Stimulated activated naive CD8-positive, alpha-beta T cell treated with anti-CD3 and anti-CD28 coated beads, Interleukin-15, Interleukin-2, amounts not matched to agents 100 ng/mL and 50 ng/mL, for 24 hours (primary cell): Measurements from ENCODE around the gene CAMK1.

Experiments used
- H3K27ac Mint-ChIP-seq: one replicate; pipeline ENCODE4 v1.8.0; 2021; ENCODE audit warnings: mild to moderate bottlenecking, mixed read lengths
- H3K27me3 Mint-ChIP-seq: one replicate; pipeline ENCODE4 v1.8.0; 2021; ENCODE audit warnings: mixed read lengths
- H3K36me3 Mint-ChIP-seq: one replicate; pipeline ENCODE4 v1.8.0; 2021; ENCODE audit warnings: low read depth, mixed read lengths
- H3K4me1 Mint-ChIP-seq: one replicate; pipeline ENCODE4 v1.8.0; 2021; ENCODE audit warnings: low read depth, mixed read lengths
- H3K4me3 Mint-ChIP-seq: one replicate; pipeline ENCODE4 v1.8.0; 2021; ENCODE audit warnings: mild to moderate bottlenecking, mixed read lengths
- H3K9me3 Mint-ChIP-seq: one replicate; pipeline ENCODE4 v1.8.0; 2021; ENCODE audit warnings: mixed read lengths

The CAMK1 gene

DNA sequence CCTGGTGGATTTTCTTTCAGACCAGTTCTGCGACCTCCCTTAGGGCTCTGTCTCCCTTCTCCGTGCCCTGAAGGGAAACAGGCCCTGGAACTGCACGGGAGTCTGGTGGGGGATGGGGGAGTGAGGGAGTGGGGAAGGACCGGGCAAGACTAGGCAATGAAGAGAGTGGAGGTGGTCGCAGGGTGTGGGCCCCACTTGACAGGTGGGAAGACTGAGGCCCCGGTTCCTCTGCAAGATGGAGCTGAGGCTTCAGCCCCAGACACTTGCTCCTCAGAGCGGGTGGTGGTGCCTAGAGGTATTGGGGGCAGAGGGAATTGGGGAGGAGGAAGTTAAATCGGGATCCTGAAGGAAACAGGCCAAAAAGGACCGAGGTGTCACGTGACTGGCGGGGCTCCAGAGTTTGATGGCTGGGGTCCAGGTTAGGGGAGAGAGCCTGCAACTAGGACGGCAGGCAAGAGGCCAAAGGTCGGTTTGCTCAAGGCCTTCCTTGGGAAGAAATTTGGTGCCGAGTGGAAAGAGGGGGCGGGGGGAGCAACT, 597 bp upstream of the CAMK1 start:
- Mint-ChIP-seq H3K4me1 (peaks cover 28% of the 10 kb centered on the region), H3K27me3 (no peaks in the 10 kb centered on the region), H3K4me3 (peak overlapping the region; percentile 81), H3K9me3 (no peaks in the 10 kb centered on the region), H3K27ac (peak overlapping the region; percentile 77), H3K36me3 (peaks cover 9% of the 10 kb centered on the region)

DNA sequence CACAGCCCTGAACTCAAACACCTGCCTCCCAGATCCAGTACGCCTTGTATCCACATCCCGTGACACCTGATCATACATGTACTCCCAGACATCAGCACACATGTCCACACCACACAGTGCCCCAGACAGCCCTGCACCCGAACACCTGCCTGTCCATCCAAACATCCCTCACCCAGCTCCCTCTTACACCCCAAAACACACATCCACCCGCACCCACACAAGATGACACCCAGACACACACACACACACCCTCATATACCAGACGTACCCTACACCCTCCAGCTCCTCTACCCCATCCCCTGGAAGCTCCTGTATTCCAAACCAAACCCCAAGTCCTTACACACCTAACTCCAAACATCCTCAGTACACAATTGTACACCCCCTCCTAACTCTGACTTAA, 735 bp downstream of the CAMK1 start:
- peak overlapping the region; percentile 65 for H3K27ac Mint-ChIP-seq
- H3K9me3 Mint-ChIP-seq, result no peaks in the 10 kb centered on the region
- peaks cover 28% of the 10 kb centered on the region for H3K4me1 Mint-ChIP-seq
- no peaks in the 10 kb centered on the region for H3K27me3 Mint-ChIP-seq
- H3K4me3 Mint-ChIP-seq, result peak overlapping the region; percentile 81
- H3K36me3 Mint-ChIP-seq, result peaks cover 16% of the 10 kb centered on the region

DNA sequence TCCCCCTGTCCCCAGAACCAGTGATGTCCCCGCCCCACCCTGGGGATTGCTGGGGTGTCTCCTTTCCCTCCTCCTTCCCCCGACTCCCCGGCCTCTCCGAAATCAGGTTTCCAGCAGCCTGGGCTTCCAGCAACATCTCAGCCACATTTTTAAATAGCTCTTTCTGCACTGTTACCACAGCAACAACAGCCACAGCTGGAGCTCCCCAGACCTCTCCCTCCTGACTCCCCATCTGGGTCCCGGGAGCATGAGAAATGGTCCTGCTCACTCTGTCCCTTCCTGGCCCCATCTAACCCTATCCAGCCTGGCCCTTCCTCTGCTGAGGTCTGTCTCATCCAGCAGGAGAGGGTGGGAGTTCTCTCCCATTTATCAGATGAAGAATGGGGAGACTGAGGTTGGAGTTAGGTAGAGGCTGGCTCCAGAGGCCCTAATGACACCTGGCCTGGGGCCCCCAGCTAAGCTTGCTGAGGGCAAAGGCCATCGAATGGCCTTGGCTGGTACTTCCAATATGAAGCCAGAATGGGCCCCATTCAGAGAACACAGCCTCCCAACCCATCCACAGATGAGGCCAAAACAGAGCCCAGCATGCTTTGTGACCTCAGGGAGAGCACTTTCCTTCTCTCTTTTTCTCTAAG, 1.5 kb downstream of the CAMK1 start:
- no peaks in the 10 kb centered on the region for H3K9me3 Mint-ChIP-seq
- no peak overlapping the region for H3K27ac Mint-ChIP-seq
- H3K36me3 Mint-ChIP-seq, result peaks cover 18% of the 10 kb centered on the region
- H3K4me1 Mint-ChIP-seq, result peaks cover 28% of the 10 kb centered on the region
- H3K4me3 Mint-ChIP-seq, result peak overlapping the region; percentile 81
- no peaks in the 10 kb centered on the region for H3K27me3 Mint-ChIP-seq

DNA sequence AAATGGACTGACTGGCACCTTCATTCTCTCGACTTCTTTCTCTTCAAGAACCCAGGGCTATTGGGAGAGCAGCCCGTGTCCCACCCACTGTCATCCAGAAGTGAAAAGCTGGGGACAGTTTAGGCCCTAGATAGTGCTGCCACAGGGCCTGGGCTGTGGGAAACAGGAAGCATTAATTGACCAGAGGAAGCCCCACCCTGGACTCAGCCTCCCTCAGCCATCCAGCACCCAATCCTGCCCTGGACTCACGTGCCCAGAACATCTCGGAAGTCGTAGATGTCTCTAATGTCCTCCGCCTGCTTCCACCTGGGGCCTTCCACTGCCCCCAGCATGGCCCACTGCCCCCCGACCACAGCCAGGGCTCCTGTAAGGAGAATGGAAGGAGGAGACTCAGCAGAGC, 2.3 kb downstream of the CAMK1 start:
- H3K4me1 Mint-ChIP-seq, result peaks cover 28% of the 10 kb centered on the region
- H3K9me3 Mint-ChIP-seq, result no peaks in the 10 kb centered on the region
- H3K36me3 Mint-ChIP-seq, result peaks cover 18% of the 10 kb centered on the region
- H3K4me3 Mint-ChIP-seq, result no peak overlapping the region
- H3K27me3 Mint-ChIP-seq, result no peaks in the 10 kb centered on the region
- no peak overlapping the region for H3K27ac Mint-ChIP-seq

DNA sequence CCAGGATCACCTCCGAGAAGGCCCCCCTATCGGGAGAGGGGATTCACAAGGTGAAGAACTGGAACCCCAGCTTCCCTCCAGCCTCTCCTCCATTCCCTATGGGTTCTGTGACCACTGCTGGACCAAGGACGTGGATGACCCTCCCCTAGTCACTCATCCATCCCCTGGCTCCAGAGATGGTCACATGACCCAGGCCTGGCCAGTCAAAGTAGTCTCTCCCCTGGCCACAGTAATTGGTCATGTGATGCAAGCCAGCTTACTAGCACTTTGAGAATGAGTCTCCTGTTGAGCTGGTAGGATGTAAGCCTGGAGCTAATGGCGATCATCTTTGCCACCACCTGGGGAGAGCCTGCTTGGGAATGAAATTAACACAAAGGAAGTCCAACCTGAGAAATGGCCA, 3.9 kb downstream of the CAMK1 start:
- H3K9me3 Mint-ChIP-seq, result no peaks in the 10 kb centered on the region
- no peaks in the 10 kb centered on the region for H3K27me3 Mint-ChIP-seq
- H3K4me3 Mint-ChIP-seq, result no peak overlapping the region
- peak overlapping the region; percentile 36 for H3K27ac Mint-ChIP-seq
- H3K4me1 Mint-ChIP-seq, result peaks cover 30% of the 10 kb centered on the region
- peaks cover 24% of the 10 kb centered on the region for H3K36me3 Mint-ChIP-seq

DNA sequence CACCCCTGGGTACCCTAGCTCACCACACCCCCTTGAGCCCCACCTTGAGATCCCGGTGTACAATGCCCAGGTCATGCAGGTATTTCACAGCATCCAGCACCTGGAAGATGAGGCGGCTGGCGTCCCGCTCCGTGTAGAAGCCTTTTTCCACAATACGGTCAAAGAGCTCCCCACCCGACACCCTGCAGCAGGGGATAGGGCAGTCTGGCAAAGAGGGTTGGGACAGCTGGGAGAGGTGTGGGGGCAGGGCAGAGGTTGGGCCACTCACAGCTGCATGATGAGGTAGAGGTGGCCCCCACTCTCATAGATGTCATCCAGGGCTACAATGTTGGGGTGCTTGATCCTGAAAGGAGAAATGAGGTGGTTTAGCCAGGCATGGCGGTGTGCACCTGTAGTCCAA, 6.9 kb downstream of the CAMK1 start:
- Mint-ChIP-seq H3K27ac (peak overlapping the region; percentile 16), H3K9me3 (no peaks in the 10 kb centered on the region), H3K27me3 (no peaks in the 10 kb centered on the region), H3K36me3 (peaks cover 44% of the 10 kb centered on the region), H3K4me1 (peaks cover 10% of the 10 kb centered on the region), H3K4me3 (no peak overlapping the region)

DNA sequence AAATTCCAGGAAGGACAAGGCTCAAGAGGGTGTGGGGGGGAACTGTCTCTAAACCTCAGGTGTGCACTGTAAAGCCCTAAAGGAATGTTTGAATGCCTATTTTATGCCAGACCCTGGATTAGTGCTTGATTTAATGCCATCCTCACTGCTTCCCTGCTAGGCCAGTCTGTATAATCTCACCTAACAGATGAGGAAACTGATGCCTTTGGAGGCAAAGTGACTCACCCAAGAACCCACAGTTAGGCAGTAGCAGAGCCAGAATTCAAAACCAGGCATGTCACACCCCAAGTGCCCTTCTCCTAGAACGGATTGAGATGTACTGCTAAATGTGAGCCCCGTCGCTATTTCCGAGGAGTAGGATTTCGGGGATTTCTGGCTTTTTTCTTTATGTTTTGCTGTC, 7.8 kb downstream of the CAMK1 start:
- Mint-ChIP-seq H3K36me3 (peaks cover 48% of the 10 kb centered on the region), H3K27ac (no peak overlapping the region), H3K9me3 (no peaks in the 10 kb centered on the region), H3K4me1 (peaks cover 8% of the 10 kb centered on the region), H3K27me3 (no peaks in the 10 kb centered on the region), H3K4me3 (no peak overlapping the region)

DNA sequence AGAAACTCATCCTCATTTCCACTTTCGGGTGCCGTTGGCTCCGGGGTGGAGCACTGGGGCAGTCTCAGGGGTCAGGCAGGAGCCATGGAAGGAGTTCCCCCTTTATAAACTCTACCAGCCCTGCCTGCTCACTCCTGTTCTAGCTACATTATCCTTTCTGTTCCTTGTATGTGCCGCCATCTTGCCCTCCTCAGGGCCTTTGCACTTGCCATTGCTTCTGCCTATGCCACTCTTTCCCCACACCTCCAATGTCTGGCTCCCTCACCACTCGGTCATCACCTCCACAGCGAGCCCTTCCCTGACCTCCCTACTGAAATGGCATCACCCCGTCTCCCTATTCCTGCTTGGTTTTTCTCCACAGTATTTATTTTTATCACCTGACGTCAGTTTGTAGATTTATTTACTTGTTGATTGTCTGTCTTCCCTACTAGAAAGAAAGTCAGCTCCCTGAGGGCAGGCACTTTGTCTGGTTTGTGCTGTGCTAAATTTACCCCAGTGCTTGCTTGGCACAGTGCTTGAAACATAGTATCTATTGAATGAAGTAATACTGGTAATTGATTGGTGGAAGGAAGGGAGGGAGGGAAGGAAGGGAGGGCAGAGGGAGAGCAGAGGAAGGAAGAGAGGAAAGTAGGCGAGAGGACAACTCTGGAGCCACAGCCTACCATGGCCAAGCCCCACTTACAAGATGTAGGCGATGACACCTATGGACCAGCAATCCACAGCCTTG, 8.8 kb downstream of the CAMK1 start:
- H3K27me3 Mint-ChIP-seq, result no peaks in the 10 kb centered on the region
- no peaks in the 10 kb centered on the region for H3K9me3 Mint-ChIP-seq
- no peak overlapping the region for H3K4me3 Mint-ChIP-seq
- no peak overlapping the region for H3K27ac Mint-ChIP-seq
- peaks cover 6% of the 10 kb centered on the region for H3K4me1 Mint-ChIP-seq
- peaks cover 56% of the 10 kb centered on the region for H3K36me3 Mint-ChIP-seq

DNA sequence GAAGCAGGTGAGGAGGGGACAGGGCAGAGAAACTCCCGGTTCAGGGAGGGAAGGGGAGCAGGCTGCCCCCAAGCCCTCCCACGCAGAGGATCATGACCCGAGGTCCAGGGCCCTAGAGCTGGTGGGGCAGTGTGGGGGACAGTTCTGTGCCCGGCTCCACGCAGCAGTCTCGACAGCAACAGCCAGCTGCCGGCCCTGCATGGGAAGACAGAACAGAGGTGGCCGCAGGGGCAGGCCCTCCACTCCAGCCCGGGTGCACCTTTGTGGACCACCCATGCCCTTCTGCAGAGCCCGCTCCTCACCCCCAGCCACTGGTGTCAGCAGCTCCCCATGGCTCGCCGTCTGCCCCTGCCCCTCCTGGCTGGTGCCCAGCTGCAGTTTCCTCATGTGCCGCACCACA, 12.3 kb downstream of the CAMK1 start:
- Mint-ChIP-seq H3K36me3 (peaks cover 65% of the 10 kb centered on the region), H3K27ac (no peak overlapping the region), H3K27me3 (no peaks in the 10 kb centered on the region), H3K4me1 (peaks cover 20% of the 10 kb centered on the region), H3K9me3 (no peaks in the 10 kb centered on the region), H3K4me3 (no peak overlapping the region)

DNA sequence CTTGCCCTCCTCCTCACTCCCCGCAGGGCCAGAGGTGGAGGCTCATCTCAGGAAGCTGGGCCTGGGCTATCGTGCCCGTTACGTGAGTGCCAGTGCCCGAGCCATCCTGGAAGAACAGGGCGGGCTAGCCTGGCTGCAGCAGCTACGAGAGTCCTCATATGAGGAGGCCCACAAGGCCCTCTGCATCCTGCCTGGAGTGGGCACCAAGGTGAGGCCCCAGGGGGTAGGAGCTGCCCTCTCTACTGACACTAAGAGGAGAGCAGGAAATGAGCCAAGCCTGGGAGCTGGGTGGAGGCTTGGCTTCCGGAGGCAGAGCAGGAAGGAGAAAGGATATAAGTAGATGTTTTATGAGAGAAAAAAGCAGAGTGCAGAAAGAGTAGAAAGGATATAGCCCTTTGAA, 15.1 kb downstream of the CAMK1 start:
- H3K4me3 Mint-ChIP-seq, result no peak overlapping the region
- peaks cover 43% of the 10 kb centered on the region for H3K4me1 Mint-ChIP-seq
- peaks cover 62% of the 10 kb centered on the region for H3K36me3 Mint-ChIP-seq
- no peak overlapping the region for H3K27ac Mint-ChIP-seq
- H3K27me3 Mint-ChIP-seq, result no peaks in the 10 kb centered on the region
- no peaks in the 10 kb centered on the region for H3K9me3 Mint-ChIP-seq

DNA sequence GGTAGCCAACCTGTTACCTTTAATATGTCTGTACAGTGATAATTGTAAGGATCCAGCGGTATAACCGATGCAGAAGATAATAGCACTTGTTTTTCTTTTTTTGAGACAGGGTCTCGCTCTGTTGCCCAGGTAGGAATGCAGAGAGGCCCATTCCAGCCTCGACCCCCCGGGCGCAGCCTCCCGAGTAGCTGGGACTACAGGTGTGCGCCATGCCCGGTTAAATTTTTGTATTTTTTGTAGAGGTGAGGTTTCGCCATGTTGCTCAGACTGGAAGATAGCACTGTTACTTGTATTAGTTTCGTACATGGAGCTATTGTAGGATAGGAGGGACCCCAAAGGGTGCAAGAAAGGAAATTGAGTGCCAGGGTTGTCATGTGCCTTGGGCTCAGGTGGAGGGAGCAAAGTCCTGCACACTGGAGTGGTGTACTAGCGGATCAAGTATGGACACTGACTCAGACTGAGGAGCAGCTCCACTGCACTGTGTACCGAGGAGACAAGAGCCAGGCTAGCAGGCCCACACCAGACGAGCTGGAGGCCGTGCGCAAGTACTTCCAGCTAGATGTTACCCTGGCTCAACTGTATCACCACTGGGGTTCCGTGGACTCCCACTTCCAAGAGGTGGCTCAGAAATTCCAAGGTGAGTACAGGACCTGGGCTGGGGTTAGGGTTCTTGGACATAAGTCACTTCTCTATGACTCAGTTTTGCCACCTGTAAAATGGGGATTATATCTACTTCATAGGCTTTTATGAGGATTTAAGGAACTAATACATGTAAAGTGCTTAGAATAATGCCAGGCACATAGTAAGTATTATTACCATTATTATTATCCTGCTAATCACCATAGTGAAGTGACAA, 19.0 kb downstream of the CAMK1 start:
- Mint-ChIP-seq H3K4me1 (peaks cover 66% of the 10 kb centered on the region), H3K9me3 (no peaks in the 10 kb centered on the region), H3K27ac (peak overlapping the region; percentile 93), H3K36me3 (peaks cover 67% of the 10 kb centered on the region), H3K27me3 (no peaks in the 10 kb centered on the region), H3K4me3 (peak overlapping the region; percentile 96)

DNA sequence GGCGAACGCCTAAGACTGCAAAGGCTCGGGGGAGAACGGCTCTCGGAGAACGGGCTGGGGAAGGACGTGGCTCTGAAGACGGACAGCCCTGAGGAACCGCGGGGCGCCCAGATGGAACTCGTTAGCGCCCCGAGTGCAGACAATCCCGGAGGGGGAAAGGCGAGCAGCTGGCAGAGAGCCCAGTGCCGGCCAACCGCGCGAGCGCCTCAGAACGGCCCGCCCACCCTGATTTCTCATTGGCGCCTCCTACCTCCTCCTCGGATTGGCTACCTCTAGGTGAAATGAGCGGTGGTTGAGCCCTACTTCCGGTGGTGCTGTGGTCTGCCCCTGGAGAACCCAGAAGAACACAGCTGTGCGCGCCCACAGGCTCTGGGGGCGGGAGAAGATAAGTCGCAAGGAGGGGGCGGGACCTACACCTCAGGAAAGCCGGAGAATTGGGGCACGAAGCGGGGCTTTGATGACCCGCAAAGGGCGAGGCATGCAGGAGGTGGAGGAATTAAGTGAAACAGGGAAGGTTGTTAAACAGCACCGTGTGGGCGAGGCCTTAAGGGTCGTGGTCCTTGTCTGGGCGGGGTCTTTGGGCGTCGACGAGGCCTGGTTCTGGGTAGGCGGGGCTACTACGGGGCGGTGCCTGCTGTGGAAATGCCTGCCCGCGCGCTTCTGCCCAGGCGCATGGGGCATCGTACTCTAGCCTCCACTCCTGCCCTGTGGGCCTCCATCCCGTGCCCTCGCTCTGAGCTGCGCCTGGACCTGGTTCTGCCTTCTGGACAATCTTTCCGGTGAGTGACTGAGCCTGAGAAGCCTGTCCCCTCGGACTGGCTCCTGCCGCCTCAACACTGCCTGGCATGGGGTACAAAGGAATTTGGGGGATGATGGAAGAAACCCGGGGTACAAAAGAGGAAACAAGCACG, 19.8 kb downstream of the CAMK1 start, which contains the start of gene OGG1:
TSS of gene OGG1 (plus strand) at position 308 of the 911 bp plus-strand sequence. CDS start at position 643, 335 bp downstream.
- no peaks in the 10 kb centered on the region for H3K9me3 Mint-ChIP-seq
- H3K27ac Mint-ChIP-seq, result peak within 1 kb of the TSS; percentile 93
- no peaks in the 10 kb centered on the region for H3K27me3 Mint-ChIP-seq
- H3K4me3 Mint-ChIP-seq, result peak within 1 kb of the TSS; percentile 96
- H3K36me3 Mint-ChIP-seq, result peaks cover 68% of the 10 kb centered on the region
- peaks cover 71% of the 10 kb centered on the region for H3K4me1 Mint-ChIP-seq

DNA sequence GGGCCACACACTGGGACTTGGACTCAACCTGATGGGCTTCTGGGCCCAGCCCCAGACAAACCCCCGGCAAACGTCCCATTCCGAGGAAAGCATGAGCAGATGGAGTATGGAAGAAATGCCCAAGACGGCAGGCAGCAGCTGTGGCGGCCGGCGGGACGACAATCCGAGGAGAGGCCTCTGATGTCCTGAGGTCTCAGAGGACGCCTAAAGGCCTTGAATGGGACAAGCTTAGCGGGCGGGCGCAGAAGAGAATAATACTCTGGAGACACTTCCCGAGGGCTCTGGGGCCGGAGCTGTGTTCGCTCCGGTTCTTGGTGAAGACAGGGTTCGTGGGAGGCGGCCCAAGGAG, 20.5 kb downstream of the CAMK1 start:
- H3K9me3 Mint-ChIP-seq, result no peaks in the 10 kb centered on the region
- no peaks in the 10 kb centered on the region for H3K27me3 Mint-ChIP-seq
- H3K36me3 Mint-ChIP-seq, result peaks cover 69% of the 10 kb centered on the region
- H3K27ac Mint-ChIP-seq, result peak overlapping the region; percentile 93
- peaks cover 66% of the 10 kb centered on the region for H3K4me1 Mint-ChIP-seq
- peak overlapping the region; percentile 96 for H3K4me3 Mint-ChIP-seq

DNA sequence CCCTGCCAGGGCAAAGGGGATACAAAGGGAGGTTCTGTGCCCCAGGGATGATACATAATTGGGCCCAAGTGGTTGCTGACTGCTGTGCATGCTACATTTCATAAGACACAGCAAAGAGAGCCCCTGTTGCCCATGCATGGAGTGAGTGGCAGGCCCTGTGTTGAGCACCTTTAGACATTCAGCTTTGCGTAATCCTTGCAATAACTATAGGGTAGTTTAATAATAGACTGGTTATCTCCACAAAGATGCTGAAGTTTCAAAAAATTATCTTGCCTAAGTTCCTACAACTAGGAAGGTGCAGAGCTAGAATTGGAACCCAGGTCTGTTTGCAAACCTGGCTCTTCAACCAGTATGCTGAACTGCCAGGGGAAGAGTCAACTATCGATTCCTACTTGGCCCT, 21.7 kb downstream of the CAMK1 start:
- Mint-ChIP-seq H3K4me1 (peaks cover 58% of the 10 kb centered on the region), H3K36me3 (peaks cover 72% of the 10 kb centered on the region), H3K4me3 (no peak overlapping the region), H3K27ac (no peak overlapping the region), H3K9me3 (no peaks in the 10 kb centered on the region), H3K27me3 (no peaks in the 10 kb centered on the region)
